ENCODE results near the gene SLC1A5. TPM values are rescaled to one million over a fixed set of nuclear protein-coding genes. Genes with fewer than 3 reads are reported as not detected.
"Not testable (repeated sequence)": the region's sequence is repeated elsewhere in the genome, so short reads cannot be mapped to it uniquely, and the experiment has no call there.

Gene SLC1A5
- total and polyA plus RNA-seq, 8 donors: 67.2 to 172 (median 83.8) TPM

DNA sequence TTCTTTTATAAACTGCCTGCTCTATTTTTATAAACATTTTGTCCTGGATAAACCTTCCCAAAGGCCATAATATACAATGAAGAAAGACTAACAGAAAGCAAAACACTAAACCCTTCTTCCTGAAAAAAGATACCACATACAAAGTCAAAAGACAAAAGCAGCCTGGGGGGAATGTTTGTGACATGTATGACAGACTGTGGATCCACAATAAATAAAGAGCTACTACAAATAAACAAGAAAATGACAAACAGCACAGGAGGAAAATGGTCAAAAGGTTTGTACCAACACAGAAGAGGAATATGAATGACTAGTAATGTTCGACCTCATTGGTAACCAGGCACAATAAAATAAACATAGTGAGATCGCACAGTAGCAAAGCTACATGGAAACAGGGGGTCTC is 42.5 kb upstream of the SLC1A5 start:
- Histone ChIP-seq H3K9me3 (no peaks in the 10 kb centered on the region), H3K4me3 (no peak overlapping the region), H3K27ac (no peak overlapping the region), H3K36me3 (no peaks in the 10 kb centered on the region), H3K27me3 (no peaks in the 10 kb centered on the region), H3K4me1 (peaks cover 0 to 2% of the 10 kb centered on the region in 2 donors)
- TF ChIP-seq, protein P1, sequence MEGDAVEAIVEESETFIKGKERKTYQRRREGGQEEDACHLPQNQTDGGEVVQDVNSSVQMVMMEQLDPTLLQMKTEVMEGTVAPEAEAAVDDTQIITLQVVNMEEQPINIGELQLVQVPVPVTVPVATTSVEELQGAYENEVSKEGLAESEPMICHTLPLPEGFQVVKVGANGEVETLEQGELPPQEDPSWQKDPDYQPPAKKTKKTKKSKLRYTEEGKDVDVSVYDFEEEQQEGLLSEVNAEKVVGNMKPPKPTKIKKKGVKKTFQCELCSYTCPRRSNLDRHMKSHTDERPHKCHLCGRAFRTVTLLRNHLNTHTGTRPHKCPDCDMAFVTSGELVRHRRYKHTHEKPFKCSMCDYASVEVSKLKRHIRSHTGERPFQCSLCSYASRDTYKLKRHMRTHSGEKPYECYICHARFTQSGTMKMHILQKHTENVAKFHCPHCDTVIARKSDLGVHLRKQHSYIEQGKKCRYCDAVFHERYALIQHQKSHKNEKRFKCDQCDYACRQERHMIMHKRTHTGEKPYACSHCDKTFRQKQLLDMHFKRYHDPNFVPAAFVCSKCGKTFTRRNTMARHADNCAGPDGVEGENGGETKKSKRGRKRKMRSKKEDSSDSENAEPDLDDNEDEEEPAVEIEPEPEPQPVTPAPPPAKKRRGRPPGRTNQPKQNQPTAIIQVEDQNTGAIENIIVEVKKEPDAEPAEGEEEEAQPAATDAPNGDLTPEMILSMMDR (IDR thresholded peaks at IDR 0.05): no peak
- ATAC-seq (no peak), DNase-seq (no peak)
- intact Hi-C loops (cut with DNase I): no loop called here

DNA sequence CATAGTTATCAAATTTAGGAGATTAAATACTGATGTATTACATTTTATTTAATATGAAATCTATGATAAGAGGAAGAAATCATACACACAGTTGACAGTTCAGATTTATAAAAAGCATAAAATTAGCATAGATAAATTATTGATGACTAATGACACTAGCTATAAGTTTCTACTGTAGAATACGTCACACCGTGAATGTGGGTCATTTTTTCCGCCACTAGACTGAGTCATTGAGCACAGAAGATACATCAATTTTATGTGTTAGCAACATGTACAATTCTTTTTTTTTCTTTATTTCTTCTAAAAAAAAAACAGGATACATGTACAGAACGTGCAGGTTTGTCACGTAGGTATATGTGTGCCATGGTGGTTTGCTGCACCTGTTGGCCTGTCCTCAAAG is 40.1 kb upstream of the SLC1A5 start:
- Histone ChIP-seq H3K27me3 (no peaks in the 10 kb centered on the region), H3K27ac (no peak overlapping the region), H3K36me3 (no peaks in the 10 kb centered on the region), H3K9me3 (no peaks in the 10 kb centered on the region), H3K4me1 (peaks cover 2 to 7% of the 10 kb centered on the region in 2 donors), H3K4me3 (no peak overlapping the region)
- DNase-seq (no peak), ATAC-seq (no peak)
- intact Hi-C loops (cut with DNase I): no loop called here
- TF ChIP-seq, protein P1 (IDR thresholded peaks at IDR 0.05): no peak

DNA sequence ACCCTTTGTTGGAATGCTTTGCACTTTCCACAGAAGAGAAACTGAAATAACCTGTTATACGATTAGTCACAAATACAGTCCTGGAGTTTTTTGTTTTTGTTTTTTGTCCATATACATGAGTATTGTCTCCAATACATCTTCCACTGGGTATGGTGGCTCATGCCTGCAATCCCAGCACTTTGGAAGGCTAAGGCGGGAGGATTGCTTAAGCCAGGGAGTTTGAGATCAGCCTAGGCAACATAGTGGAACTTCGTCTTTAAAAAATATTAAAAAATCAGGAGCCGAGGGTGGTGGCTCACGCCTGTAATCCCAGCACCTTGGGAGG is 37.3 kb upstream of the SLC1A5 start:
- Histone ChIP-seq H3K27me3 (no peaks in the 10 kb centered on the region), H3K4me1 (peaks cover 2 to 23% of the 10 kb centered on the region in 2 donors), H3K4me3 (no peak overlapping the region), H3K27ac (no peak overlapping the region), H3K9me3 (no peaks in the 10 kb centered on the region), H3K36me3 (no peaks in the 10 kb centered on the region)
- DNase-seq: no peak
- intact Hi-C loops (cut with DNase I): no loop called here
- no peak for ATAC-seq
- TF ChIP-seq, protein P1 (IDR thresholded peaks at IDR 0.05): no peak

DNA sequence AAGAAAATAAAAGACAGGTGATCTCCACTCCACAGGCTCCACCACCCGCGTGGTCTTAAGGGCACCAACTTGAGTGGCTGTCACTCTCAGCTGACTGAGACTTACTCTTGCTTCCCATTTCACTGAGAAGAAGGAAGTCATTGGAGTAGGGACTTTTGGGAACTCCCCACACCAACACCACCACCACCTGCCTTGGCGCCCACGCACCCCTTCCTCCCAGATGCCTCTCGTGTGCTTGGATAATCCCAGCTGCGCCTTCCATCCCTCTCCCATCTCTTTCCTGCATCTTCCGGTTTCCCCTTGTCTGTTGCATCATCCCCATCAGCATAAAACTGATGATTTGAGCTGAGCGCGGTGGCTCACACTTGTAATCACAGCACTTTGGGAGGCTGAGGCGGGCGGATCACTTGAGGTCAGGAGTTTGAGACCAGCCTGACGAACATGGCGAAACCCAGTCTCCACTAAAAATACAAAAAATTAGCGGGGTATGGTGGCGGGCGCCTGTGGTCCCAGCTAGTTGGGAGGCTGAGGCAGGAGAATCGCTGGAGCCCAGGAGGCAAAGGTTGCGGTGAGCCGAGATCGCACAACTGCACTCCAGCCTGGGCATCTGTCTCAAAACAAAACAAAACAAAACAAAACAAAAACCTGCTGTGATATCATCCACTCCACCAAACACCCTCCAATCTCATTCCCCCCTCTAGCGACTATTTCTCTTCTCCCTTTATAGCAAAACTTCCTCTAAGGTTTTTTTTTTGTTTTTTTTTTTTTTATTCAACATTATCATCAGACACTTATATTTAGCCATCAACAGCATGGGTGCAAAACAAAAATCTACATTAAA is 36.7 kb upstream of the SLC1A5 start:
- H3K9me3 ChIP-seq: no peaks in the 10 kb centered on the region
- no peak overlapping the region for H3K4me3 ChIP-seq
- intact Hi-C loops (cut with DNase I): no loop called here
- TF ChIP-seq, protein P1 (IDR thresholded peaks at IDR 0.05): no peak
- no peaks in the 10 kb centered on the region for H3K27me3 ChIP-seq
- H3K27ac ChIP-seq: peak overlapping the region; percentile 44 to 78
- DNase-seq (peak in 1 of 4 donors; percentile 65), ATAC-seq (peak; percentile 66)
- H3K36me3 ChIP-seq: no peaks in the 10 kb centered on the region
- peaks cover 2 to 23% of the 10 kb centered on the region in 2 donors for H3K4me1 ChIP-seq

DNA sequence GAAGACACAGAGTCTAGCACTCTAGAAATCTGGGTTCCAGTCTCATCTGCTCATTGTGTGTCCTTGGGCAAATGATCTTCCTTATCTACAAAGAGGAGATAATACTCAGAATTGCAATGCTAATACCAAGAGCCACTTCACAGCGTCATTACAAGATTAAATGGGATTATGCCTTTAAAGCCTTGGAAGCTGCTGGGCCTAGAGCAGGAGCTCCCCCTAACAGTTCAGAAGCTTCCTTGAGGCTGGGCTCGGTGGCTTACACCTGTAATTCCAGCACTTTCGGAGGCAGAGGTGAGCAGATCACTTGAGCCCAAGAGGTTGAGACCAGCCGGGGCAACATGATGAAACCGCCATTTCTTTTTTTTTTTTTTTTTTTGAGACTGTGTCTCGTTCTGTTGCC is 34.7 kb upstream of the SLC1A5 start:
- Histone ChIP-seq H3K27ac (no peak overlapping the region), H3K36me3 (no peaks in the 10 kb centered on the region), H3K9me3 (no peaks in the 10 kb centered on the region), H3K27me3 (no peaks in the 10 kb centered on the region), H3K4me1 (peaks cover 0 to 23% of the 10 kb centered on the region in 2 donors), H3K4me3 (no peak overlapping the region)
- TF ChIP-seq, protein P1 (IDR thresholded peaks at IDR 0.05): no peak
- intact Hi-C loops (cut with DNase I): no loop called here
- DNase-seq: no peak
- ATAC-seq: no peak

DNA sequence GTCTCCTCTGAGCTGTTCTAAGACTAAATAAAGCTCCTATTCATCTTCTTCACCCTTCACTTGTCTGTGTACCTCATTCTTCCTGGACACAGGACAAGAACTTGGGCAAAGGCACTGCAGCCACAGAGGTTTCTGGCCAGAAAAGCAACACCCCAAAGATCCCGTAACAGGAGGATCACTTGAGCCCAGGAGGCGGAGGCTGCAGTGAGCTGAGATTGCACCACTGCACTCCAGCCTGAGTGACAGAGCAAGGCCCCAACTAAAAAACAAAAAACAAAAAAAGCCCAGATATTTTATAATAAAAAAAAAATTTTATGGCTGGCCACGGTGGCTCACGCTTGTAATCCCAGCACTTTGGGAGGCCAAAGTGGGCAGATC is 34.0 kb upstream of the SLC1A5 start:
- H3K9me3 ChIP-seq; intact Hi-C loops (cut with DNase I); DNase-seq; H3K27me3 ChIP-seq; H3K4me3 ChIP-seq; H3K36me3 ChIP-seq: not testable (repeated sequence)
- peak; percentile 47 for ATAC-seq
- Histone ChIP-seq H3K4me1 (peaks cover 0 to 23% of the 10 kb centered on the region in 2 donors), H3K27ac (peak overlapping the region in 1 of 2 donors; percentile 45)

Data from left lung (tissue), 10 donors.